ENCODE measurements around the gene MAGEF1. TPM values are rescaled to one million over a fixed set of nuclear protein-coding genes. Genes with fewer than 3 reads are reported as not detected.
A peak's percentile ranks its signal among the peaks of the same experiment; 100 is the strongest.
"Not testable (repeated sequence)": the region's sequence is repeated elsewhere in the genome, so short reads cannot be mapped to it uniquely, and the experiment has no call there.

Gene MAGEF1
- polyA plus RNA-seq, 4 donors, result 15.7 to 45.5 (median 29.9) TPM

GRCh38 chr3:184733181-184733580 lies 21.3 kb upstream of the MAGEF1 start:
- no peaks in the 10 kb centered on the region for H3K9me3 ChIP-seq (ENCODE audit: control insufficient read depth in 2 of 2, insufficient read depth in 1 of 2, low read depth in 1 of 2, low read length in 1 of 2)
- WGBS, 3 donors, result 87 to 93% (median 92%) methylated on average over 4 of the region's 4 CpGs
- FAIRE-seq (no peak), DNase-seq (no peak)
- no peaks in the 10 kb centered on the region for H3K36me3 ChIP-seq (ENCODE audit: control insufficient read depth in 3 of 3, insufficient read depth in 2 of 3, low read depth in 1 of 3, low read length in 3 of 3)
- H3K4me1 ChIP-seq (ENCODE audit: control insufficient read depth in 3 of 3, insufficient read depth in 2 of 3, low read depth in 1 of 3, low read length in 2 of 3), result peaks cover 3 to 9% (median 3%) of the 10 kb centered on the region in 3 donors
- H3K4me3 ChIP-seq (ENCODE audit: low read depth in 1 of 3, low read length in 3 of 3), result no peak overlapping the region
- H3K27me3 ChIP-seq (ENCODE audit: control insufficient read depth in 3 of 3, insufficient read depth in 3 of 3, low read length in 3 of 3), result no peaks in the 10 kb centered on the region
- no peak overlapping the region for H3K27ac ChIP-seq (ENCODE audit: low read depth in 1 of 3, low read length in 2 of 3)

- Histone ChIP-seq H3K27ac (ENCODE audit: low read depth in 1 of 3, low read length in 2 of 3) (no peak overlapping the region), H3K4me1 (ENCODE audit: control insufficient read depth in 3 of 3, insufficient read depth in 2 of 3, low read depth in 1 of 3, low read length in 2 of 3) (peaks cover 0 to 10% (median 3%) of the 10 kb centered on the region in 3 donors), H3K36me3 (ENCODE audit: control insufficient read depth in 3 of 3, insufficient read depth in 2 of 3, low read depth in 1 of 3, low read length in 3 of 3) (no peaks in the 10 kb centered on the region), H3K9me3 (ENCODE audit: control insufficient read depth in 2 of 2, insufficient read depth in 1 of 2, low read depth in 1 of 2, low read length in 1 of 2) (no peaks in the 10 kb centered on the region), H3K4me3 (ENCODE audit: low read depth in 1 of 3, low read length in 3 of 3) (no peak overlapping the region), H3K27me3 (ENCODE audit: control insufficient read depth in 3 of 3, insufficient read depth in 3 of 3, low read length in 3 of 3) (no peaks in the 10 kb centered on the region)
- DNase-seq (no peak), FAIRE-seq (no peak)
- WGBS, 3 donors, result 71 to 79% (median 75%) methylated on average over 11 of the region's 11 CpGs
These were observed 20.1 kb upstream of the MAGEF1 start for GRCh38 chr3:184731786-184732537.

GRCh38 chr3:184730924-184731323 lies 19.1 kb upstream of the MAGEF1 start:
- Histone ChIP-seq H3K4me1 (ENCODE audit: control insufficient read depth in 3 of 3, insufficient read depth in 2 of 3, low read depth in 1 of 3, low read length in 2 of 3) (peaks cover 0 to 10% (median 3%) of the 10 kb centered on the region in 3 donors), H3K9me3 (ENCODE audit: control insufficient read depth in 2 of 2, insufficient read depth in 1 of 2, low read depth in 1 of 2, low read length in 1 of 2) (no peaks in the 10 kb centered on the region), H3K36me3 (ENCODE audit: control insufficient read depth in 3 of 3, insufficient read depth in 2 of 3, low read depth in 1 of 3, low read length in 3 of 3) (no peaks in the 10 kb centered on the region), H3K27ac (ENCODE audit: low read depth in 1 of 3, low read length in 2 of 3) (no peak overlapping the region), H3K27me3 (ENCODE audit: control insufficient read depth in 3 of 3, insufficient read depth in 3 of 3, low read length in 3 of 3) (no peaks in the 10 kb centered on the region), H3K4me3 (ENCODE audit: low read depth in 1 of 3, low read length in 3 of 3) (no peak overlapping the region)
- no peak for FAIRE-seq
- 94 to 98% (median 95%) methylated on average over 2 of the region's 2 CpGs for WGBS, 3 donors
- no peak for DNase-seq

- H3K27me3 ChIP-seq (ENCODE audit: control insufficient read depth in 3 of 3, insufficient read depth in 3 of 3, low read length in 3 of 3); H3K4me3 ChIP-seq (ENCODE audit: low read depth in 1 of 3, low read length in 3 of 3); H3K4me1 ChIP-seq (ENCODE audit: control insufficient read depth in 3 of 3, insufficient read depth in 2 of 3, low read depth in 1 of 3, low read length in 2 of 3); DNase-seq; H3K27ac ChIP-seq (ENCODE audit: low read depth in 1 of 3, low read length in 2 of 3); H3K36me3 ChIP-seq (ENCODE audit: control insufficient read depth in 3 of 3, insufficient read depth in 2 of 3, low read depth in 1 of 3, low read length in 3 of 3); H3K9me3 ChIP-seq (ENCODE audit: control insufficient read depth in 2 of 2, insufficient read depth in 1 of 2, low read depth in 1 of 2, low read length in 1 of 2); FAIRE-seq: not testable (repeated sequence)
- WGBS, 3 donors, result 89 to 95% (median 91%) methylated on average over 14 of the region's 14 CpGs
These were observed 17.3 kb upstream of the MAGEF1 start for GRCh38 chr3:184729154-184729553.

GRCh38 chr3:184728010-184728527 lies 16.2 kb upstream of the MAGEF1 start:
- no peak for DNase-seq
- H3K9me3 ChIP-seq (ENCODE audit: control insufficient read depth in 2 of 2, insufficient read depth in 1 of 2, low read depth in 1 of 2, low read length in 1 of 2), result no peaks in the 10 kb centered on the region
- H3K27me3 ChIP-seq (ENCODE audit: control insufficient read depth in 3 of 3, insufficient read depth in 3 of 3, low read length in 3 of 3), result no peaks in the 10 kb centered on the region
- 73 to 80% (median 74%) methylated on average over 6 of the region's 6 CpGs for WGBS, 3 donors
- FAIRE-seq, result no peak
- H3K4me3 ChIP-seq (ENCODE audit: low read depth in 1 of 3, low read length in 3 of 3), result no peak overlapping the region
- peaks cover 0 to 6% (median 0%) of the 10 kb centered on the region in 3 donors for H3K4me1 ChIP-seq (ENCODE audit: control insufficient read depth in 3 of 3, insufficient read depth in 2 of 3, low read depth in 1 of 3, low read length in 2 of 3)
- no peak overlapping the region for H3K27ac ChIP-seq (ENCODE audit: low read depth in 1 of 3, low read length in 2 of 3)
- H3K36me3 ChIP-seq (ENCODE audit: control insufficient read depth in 3 of 3, insufficient read depth in 2 of 3, low read depth in 1 of 3, low read length in 3 of 3), result no peaks in the 10 kb centered on the region

- no peak overlapping the region for H3K4me3 ChIP-seq (ENCODE audit: low read depth in 1 of 3, low read length in 3 of 3)
- H3K4me1 ChIP-seq (ENCODE audit: control insufficient read depth in 3 of 3, insufficient read depth in 2 of 3, low read depth in 1 of 3, low read length in 2 of 3), result peaks cover 0 to 6% (median 0%) of the 10 kb centered on the region in 3 donors
- FAIRE-seq, result no peak
- no peaks in the 10 kb centered on the region for H3K27me3 ChIP-seq (ENCODE audit: control insufficient read depth in 3 of 3, insufficient read depth in 3 of 3, low read length in 3 of 3)
- no peak overlapping the region for H3K27ac ChIP-seq (ENCODE audit: low read depth in 1 of 3, low read length in 2 of 3)
- H3K9me3 ChIP-seq (ENCODE audit: control insufficient read depth in 2 of 2, insufficient read depth in 1 of 2, low read depth in 1 of 2, low read length in 1 of 2), result no peaks in the 10 kb centered on the region
- no peaks in the 10 kb centered on the region for H3K36me3 ChIP-seq (ENCODE audit: control insufficient read depth in 3 of 3, insufficient read depth in 2 of 3, low read depth in 1 of 3, low read length in 3 of 3)
- peak; percentile 74 to 87 for DNase-seq
- WGBS, 3 donors, result 27 to 39% (median 34%) methylated on average over 10 of the region's 10 CpGs
These were observed 15.6 kb upstream of the MAGEF1 start for GRCh38 chr3:184727357-184728009.

- peaks cover 0 to 6% (median 0%) of the 10 kb centered on the region in 3 donors for H3K4me1 ChIP-seq (ENCODE audit: control insufficient read depth in 3 of 3, insufficient read depth in 2 of 3, low read depth in 1 of 3, low read length in 2 of 3)
- no peak overlapping the region for H3K27ac ChIP-seq (ENCODE audit: low read depth in 1 of 3, low read length in 2 of 3)
- H3K27me3 ChIP-seq (ENCODE audit: control insufficient read depth in 3 of 3, insufficient read depth in 3 of 3, low read length in 3 of 3), result no peaks in the 10 kb centered on the region
- FAIRE-seq (no peak), DNase-seq (no peak)
- no peaks in the 10 kb centered on the region for H3K9me3 ChIP-seq (ENCODE audit: control insufficient read depth in 2 of 2, insufficient read depth in 1 of 2, low read depth in 1 of 2, low read length in 1 of 2)
- WGBS, 3 donors, result 79 to 82% (median 80%) methylated on average over 4 of the region's 4 CpGs
- no peak overlapping the region for H3K4me3 ChIP-seq (ENCODE audit: low read depth in 1 of 3, low read length in 3 of 3)
- no peaks in the 10 kb centered on the region for H3K36me3 ChIP-seq (ENCODE audit: control insufficient read depth in 3 of 3, insufficient read depth in 2 of 3, low read depth in 1 of 3, low read length in 3 of 3)
These were observed 14.6 kb upstream of the MAGEF1 start for GRCh38 chr3:184726497-184726896.

- DNase-seq (no peak), FAIRE-seq (no peak)
- no peak overlapping the region for H3K27ac ChIP-seq (ENCODE audit: low read depth in 1 of 3, low read length in 2 of 3)
- no peak overlapping the region for H3K4me3 ChIP-seq (ENCODE audit: low read depth in 1 of 3, low read length in 3 of 3)
- no peaks in the 10 kb centered on the region for H3K27me3 ChIP-seq (ENCODE audit: control insufficient read depth in 3 of 3, insufficient read depth in 3 of 3, low read length in 3 of 3)
- peaks cover 0 to 6% (median 0%) of the 10 kb centered on the region in 3 donors for H3K4me1 ChIP-seq (ENCODE audit: control insufficient read depth in 3 of 3, insufficient read depth in 2 of 3, low read depth in 1 of 3, low read length in 2 of 3)
- no peaks in the 10 kb centered on the region for H3K36me3 ChIP-seq (ENCODE audit: control insufficient read depth in 3 of 3, insufficient read depth in 2 of 3, low read depth in 1 of 3, low read length in 3 of 3)
- H3K9me3 ChIP-seq (ENCODE audit: control insufficient read depth in 2 of 2, insufficient read depth in 1 of 2, low read depth in 1 of 2, low read length in 1 of 2), result no peaks in the 10 kb centered on the region
- 93 to 95% (median 93%) methylated on average over 12 of the region's 12 CpGs for WGBS, 3 donors
These were observed 13.4 kb upstream of the MAGEF1 start for GRCh38 chr3:184725176-184725719.
